HTERT RPE-1 (cell line): ENCODE results near the gene ESRP2.

ENCODE experiments used
- in situ Hi-C: fragments of 300-500 bp; cut with MboI; formaldehyde crosslinking; loops from 4 replicates; pipeline ENCODE4 v1.14.3; 2020; ENCODE audit warnings: low sequenced_read_pairs

ESRP2 gene

DNA sequence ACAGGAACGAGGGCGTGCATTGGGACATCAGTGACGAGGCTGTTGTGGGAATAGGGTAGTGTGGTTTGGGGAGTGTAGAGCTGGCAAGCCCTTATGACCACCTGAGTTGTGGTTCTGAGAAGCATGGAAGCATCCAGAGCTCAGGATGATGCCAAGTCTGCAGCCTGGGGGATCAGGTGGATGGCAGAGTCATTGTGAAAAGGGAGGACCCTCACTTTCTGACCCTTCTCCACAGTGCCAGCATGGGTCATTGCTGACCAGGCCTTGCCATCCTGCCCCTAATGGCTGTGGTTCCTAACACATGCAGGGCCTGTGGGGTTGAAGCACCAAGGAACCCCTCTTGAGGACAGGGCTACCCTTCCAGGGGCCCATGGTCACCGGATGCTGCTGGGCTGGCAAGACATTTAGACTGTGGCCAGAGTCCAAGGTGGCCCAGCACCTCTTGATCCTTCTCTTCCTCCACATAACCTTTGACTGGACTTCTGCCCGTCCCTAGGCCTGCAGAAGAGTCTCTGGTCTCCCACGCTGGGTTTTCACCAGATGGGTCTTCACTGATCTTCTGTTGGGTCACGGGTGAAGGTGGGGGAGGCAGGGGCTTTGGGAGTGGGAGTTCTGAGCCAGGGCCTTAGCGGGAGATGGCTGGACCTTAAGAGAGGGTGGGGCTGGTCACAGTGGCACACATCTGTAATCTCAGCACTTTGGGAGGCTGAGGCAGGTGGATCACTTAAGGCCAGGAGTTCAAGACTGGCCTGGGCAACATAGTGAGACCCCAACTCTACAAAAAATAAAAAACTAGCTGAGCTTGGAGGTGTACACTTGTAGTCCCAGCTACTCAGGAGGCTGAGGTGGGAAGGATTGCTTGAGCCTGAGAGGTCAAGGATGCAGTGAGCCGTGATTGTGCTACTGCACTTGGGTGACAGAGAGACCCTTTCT, 7.3 kb upstream of the ESRP2 start:
- in situ Hi-C loops = no loop called here

DNA sequence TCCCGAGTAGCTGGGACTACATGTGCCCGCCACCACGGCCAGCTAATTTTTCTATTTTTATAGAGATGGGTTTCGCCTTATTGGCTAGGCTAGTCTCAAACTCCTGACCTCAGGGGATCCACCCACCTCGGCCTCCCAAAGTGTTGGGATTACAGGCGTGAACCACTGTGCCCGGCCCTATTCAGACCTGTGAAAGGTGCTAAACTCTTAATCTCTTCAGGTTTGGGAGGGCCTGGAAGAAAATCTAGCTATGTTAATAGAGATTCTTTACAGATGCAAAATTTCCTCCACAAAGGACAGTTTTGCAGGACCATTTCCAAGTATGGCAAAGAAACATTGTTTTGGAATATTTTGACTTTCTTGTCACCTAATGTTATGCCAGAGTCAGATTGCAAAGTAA, 6.2 kb upstream of the ESRP2 start:
- in situ Hi-C loops = no loop called here

DNA sequence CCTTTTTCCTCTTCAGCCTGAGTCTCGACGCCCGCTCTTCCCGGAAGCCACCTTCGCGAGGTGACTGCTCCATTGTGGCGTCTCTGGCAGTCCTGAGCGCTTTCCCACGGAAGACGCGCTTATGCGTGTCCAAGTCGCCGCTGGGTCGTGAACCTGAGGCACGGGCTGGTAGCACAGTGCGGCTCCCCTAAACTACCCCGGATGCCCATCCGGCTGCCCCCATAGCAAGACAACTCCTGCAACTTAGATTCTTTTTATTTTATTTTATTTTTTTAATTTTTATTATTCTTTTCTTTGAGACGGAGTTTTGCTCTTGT, 2.1 kb upstream of the ESRP2 start:
- in situ Hi-C loops = no loop called here

DNA sequence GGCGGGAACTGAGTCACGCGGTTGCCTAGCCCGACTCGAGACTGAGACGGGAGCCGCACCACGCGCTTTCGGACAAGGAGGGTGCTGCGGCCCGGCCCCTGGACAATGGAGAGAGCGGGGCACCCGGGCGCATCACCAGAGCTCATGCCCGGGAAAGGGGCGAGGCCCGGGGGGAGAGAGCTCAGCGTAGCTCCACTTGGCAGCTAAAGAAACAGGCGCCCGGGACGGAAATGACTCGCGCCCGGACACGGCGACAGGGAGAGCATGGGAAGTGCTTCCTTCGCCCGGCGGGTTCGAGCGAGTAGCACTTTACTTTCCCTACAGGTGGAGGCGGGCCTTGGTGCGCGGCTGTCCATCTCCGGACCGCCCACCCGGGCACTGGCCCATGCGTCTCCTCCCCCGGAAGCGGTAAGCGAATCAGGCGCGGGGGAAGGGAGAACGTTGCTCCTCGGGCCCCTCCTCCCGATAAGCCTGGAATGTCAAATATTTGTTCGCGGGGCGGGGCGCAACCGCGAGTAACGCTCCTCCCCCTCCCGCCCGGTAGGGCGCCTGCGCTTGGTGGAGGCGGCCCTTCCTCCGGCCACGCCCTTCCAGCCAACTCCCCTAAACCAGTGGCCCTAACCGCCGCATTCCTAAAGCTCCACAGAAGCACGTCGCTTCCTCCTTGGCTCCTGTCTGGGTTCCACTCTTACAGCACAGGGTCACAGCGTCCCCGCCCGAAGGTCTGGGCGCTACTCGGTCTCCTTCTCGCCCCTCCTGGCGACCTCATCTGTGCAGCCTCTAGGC, 1.5 kb upstream of the ESRP2 start:
- in situ Hi-C loops = no loop called here

DNA sequence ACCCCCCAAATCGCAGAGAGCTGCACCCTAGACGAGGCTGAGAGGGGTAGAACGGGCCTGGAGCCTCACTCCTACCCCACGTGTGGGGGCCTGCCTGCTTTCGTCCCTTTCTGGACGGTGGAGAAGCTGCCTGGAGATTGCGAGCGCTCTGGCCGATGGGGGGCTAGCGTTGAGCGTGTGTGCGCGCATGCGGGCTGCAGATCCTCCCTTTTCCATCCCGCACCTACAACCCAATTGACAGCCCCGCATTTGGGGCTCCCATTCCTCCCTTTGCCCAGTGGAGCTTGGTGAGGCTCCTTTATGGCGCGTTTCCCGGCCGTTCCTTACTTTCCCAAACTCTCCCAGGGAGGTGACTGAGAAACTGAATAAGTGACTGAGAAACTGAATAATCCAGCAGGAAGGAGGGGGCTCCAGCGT, 907 bp upstream of the ESRP2 start:
- in situ Hi-C loops = no loop called here

DNA sequence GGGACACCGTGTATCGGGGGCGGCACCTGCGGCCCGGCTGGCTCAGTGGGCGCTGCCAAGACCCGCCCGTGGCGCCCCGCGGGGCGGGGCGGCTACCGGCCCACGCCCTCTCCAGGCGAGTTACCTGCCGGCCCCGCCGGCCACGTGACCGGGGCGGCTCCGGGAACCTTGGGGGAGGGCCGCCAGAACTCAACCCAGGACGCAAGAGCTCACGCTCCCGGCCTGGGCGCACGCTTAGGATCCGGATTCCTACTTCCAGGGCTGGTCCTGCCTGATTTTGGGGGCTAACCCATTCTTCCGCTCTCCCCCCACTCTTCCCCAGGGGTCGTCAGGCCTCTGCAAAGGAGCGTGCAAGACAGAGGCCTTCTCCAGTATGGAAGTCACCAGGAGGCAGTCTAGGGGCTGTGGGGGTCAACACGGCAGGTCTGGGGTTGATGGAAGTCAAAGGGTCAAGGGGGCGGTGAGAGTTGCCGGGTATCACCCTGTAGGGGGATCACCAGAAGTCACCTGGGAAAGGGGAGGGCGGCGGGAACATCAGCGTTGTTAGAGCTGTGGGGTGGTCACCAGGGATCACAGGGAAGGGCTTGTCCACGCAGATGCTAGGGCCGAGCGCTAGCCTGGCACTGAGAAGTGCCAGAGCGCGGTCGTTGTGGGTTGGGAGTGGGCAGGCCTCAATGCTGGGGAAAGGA, 354 bp upstream of the ESRP2 start:
- in situ Hi-C loops = no loop called here

DNA sequence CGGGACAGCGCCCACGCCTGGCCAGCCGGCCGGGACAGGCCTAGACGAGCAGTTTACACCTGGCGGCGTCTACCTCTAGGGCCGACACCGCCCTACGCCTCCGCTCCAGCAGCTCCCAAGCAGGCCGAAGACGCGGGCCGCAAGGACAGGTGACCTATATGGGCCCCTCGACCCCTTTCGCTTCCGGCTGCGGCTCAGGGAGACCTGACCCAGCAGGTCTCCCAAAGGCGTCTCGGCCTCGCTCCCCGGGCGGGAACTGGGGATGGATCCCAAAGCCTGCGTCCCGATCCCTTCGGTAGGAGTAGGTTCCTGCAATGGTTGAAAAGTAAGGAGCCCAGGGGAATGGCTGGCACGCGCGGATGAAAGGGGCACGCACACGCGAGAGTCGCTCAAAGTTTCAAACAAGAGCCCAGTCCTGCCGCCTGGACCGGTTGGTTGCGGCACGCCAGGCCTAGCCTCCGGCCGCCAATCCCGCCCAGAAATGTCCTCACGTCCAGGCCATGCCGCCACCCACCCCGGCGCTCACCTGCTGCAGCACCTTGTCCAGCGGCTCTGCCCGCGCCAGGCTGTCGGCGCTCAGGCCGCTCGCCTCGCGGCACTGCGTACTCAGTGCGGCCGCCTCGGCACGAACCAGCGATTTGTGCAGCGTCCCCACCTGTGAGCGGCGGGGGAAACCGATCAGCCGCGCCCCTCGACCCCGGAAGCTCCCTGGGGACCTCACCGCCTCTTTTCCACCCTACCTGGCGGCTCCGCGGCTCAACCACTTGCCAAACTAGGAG, 630 bp downstream of the ESRP2 start:
- in situ Hi-C loops = no loop called here

DNA sequence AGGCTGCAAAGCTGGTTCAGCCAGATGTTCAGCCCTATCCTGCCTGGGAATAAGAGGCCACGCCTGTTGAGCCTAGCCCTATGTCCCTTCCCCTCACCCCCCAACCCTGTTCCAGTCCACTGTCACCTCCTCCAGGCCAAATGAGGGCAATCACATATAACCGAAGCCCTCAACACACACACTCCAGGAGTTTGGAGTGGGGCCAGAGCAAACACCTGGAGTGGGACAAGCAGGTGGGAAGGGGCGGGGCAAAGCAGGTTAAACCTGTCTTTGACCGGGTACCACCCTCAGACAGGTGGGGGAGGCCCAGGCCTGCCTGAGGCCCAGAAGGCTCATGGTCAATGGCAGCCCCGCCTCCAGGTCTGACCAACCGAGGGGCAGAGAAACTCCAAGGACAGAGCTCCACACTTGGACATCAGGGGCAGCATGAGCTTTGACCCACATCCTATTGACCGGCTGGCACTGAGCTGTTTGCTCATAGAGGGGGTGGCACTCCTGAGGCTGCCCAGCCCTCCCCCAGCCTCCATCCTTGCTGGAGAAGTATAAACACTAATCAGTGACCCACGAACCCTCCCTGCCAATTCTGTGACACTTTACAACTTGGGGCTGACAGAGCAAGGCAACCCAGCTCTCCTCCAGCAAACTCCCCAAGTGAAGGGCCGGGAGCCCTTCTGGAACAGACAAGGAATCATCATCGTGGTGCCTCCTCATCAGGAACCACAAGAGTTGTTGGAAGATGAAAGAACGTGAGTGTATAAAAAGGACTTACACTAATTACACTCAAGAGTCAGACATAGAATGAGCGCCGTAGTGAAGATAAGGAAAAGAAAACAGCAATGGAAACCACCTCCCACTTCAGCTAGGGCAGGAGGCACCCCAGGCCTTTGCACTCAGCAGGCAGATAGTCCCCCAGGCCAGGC, 1.5 kb downstream of the ESRP2 start:
- in situ Hi-C loops = no loop called here

DNA sequence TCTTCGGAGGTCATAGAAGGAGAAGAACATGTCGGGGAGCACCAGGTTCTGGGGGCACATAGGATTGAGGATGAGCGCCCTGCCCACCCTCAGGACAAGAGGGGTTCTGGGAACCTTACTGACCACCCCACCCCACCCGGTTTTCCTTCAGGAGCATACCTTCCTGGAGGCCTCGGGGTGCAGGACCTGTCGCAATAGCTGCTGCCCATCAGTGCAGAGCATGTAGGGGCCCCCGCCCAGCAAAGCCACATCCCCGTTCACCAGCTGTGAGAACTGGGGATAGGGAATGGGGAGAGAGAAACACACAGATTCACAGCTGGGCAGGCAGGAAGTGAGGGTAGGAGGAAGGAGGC, 2.1 kb downstream of the ESRP2 start:
- in situ Hi-C loops = no loop called here

DNA sequence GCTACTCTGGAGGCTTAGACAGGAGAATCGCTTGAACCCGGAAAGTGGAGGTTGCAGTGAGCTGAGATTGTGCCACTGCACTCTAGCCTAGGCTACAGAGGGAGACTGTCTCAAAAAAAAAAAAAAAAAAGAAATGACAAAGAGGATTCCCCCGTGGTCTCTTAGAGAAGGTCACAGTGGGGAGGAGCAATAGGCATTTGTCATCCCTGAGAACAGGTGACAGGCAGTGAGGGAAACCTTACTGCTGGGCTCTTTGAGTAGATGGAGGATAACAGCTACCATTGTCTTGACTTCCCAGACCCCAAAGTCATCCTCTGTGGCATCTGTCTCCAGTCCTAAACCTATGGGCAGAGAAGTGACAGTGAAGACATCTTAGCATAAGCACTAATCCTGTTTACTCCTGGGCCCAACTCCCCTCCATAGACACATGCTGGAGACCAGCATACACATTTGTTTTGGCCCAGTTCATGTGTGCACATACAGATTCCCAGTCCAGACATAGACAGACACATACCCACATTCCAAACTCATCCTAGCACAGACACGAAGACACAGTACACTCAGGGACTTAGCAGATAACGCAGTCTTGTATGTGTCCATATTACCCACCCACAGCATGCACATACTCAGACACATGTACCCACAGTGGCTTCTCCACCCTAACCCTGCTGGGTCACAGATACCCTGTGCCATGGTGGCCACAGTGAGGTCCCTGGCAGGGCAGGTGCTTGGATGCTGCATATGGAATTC, 2.7 kb downstream of the ESRP2 start:
- in situ Hi-C loops = no loop called here

DNA sequence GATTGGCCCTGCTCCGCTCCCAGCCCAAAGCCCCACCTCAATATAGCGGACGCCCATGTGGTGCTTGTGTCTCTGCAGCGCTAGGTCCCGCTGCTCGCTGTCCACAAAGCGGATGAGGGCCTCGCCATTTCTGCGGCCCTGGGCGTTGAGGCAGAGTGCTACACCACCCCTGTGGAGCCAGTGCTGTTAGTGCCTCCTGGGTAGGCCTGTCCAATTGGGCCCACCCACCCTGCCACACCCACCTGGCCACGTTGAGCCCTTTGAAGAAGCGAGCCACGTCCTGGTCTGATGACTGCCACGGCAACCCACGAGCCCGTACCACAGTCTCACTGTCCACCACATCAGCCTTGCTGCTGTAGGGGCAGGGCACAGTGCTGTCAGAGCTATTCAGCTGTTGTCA, 3.6 kb downstream of the ESRP2 start:
- in situ Hi-C loops = no loop called here

DNA sequence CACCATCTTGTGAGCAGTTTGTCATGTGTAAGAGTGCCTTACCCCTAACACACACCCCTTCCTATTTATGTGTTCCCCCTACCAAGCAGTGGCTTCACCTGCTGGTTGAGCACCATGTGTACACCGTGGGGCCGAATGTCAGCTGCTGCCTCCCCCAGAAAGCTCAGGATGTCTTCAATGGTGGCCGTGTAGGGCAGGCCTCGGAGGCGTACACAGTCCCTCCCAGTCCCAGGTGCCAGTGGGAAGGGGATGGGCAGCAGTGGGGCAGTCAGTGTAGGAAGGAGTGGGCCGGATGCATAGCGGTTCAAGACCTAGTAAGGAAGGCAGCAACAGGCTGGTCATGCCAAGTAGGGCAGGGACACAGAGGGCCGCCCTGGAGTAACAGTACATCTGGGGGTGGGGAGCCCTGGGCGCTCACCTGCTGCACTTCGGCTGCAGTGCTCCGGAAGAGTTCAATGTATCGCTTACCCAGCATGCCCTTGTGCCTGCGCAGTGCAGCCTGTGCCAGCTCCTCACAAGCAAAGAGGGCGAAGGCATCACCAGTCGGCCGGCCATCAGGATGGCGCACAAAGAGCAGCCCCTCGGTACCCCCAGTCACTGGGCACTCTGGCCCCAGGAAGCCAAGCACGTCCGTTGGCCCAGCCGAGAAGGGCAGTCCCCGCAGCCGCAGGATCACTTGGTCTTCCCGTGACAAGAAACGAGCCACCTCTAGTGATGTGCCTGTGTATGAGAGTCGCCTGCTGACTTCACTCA, 4.4 kb downstream of the ESRP2 start:
- in situ Hi-C loops = no loop called here

DNA sequence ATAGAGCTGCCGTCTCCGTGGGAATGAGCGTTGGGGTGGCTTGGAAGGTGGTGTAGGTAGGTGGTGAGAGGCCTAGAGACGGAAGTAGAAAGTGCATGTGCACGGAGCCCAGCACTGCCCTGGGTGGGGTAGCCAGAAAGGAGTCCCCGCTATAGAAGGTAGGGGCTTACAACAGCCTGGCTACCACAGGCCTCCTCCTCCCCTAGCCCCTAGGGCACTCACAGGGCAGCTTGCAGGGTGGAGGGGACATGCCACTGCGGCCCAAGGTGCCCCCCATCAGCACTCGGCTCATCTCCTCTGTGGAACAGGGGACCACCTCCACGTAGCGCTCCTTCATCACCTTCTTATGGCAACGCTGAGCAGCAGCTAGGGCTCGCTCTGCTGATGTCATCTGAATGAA, 5.0 kb downstream of the ESRP2 start:
- in situ Hi-C loops = no loop called here

DNA sequence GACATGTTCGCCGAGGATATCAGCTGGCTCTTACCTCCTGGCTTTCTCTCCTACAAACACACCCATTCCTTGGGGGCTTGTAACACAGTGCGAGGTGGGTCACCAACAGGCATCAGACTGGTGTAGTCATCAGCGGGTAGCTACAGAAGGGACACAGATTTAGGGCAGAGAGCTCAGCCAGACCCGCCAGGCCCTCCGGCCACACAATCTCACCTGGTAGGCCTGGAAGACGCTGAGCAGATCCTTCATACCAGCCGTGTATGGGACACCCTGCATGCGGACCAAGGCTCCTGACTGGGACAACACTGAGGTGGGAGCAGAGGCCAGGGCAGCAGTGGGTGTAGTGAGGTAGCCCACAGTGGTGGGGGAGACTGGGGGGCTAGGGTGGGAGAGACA, 5.8 kb downstream of the ESRP2 start:
- in situ Hi-C loops = no loop called here

DNA sequence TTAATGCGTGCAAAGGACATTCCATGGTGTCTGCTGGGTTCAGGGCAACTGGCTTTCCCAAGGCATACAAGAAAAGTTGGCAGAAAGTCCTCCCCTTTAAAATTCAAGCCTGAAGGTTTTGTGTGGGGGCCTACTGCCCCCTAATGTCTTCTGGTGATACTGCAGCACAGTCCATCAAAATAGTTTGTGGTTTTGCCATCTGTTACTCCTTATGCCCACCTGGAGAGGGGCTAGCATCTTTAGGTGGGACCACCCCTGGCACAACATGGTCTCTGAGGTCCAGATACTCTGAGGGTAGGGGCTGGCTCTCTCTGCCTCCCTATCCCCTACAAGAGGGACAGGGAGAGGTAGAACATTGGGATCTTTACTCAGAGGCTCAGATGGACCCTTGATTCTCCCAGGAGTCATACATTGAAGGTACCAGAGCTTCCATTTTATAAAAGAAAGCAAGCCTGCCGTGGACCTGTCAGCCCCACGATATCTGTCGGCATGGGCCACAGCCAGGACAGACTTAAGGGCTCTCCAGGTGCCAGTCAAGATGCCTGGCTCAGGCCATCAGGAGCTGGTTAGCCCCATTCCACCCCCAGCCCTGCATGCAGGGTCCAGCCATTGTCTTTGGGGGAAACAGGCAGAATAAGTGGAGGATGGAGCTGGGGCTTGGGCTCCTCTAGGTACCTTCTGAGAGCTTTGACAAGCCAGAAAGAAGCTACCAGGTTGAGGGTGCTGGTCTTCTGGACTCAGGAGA, 6.3 kb downstream of the ESRP2 start:
- in situ Hi-C loops = no loop called here

DNA sequence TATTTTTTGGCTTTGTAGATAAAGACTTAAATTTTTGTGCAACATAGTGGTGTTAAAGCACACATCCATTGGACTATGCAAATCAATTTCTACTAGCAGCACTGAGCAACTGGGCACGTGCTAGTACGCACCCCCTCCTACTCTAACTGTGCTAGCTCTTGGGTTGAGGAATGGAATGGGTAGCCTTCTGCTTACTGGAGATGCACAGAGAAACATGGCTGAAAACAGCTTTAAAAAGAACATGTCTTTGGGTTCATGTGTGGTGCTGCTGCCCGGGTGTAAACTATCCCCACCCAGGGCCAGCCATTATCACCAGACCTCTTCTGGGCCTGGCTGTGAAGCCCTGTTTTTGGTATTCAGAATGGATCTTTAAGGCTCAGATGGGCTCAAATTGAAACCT, 7.3 kb downstream of the ESRP2 start:
- in situ Hi-C loops = no loop called here

DNA sequence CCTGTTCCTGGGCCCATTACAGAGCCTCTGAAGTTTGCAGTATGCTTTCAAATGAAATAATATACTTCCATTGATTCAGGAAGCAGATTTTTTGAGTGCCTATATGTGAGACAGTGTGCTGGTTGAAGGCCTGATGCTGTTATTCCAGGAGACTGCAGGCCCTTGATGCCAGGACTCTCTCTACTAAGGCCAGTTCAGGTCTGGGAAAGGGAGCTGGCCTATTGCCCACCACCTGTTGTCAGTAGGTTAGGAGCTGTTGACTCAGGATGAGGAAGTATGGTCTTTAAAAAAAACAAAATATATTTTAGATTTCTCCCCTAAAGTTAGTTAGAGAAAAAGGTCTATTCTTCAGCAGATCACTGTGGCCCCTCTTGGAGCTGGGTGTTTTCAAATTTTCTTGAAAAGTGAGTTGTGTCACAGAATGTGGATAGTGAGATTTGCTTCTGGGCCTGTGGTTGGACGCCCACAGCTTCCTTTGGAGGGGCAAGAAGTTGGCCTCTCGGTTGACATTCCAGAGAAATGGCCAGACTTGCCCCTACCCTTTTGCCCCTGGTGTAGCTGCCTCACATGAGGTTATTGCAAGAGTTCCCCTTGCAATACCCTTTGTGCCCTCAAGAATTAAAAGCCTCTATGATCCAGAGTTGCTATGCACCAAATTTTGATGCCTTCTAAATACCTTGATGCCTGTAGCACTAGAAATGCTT, 7.9 kb downstream of the ESRP2 start:
- in situ Hi-C loops = no loop called here
